HG03520 (cell line): ENCODE measurements around the gene P2RX6.
A peak's percentile ranks its signal among the peaks of the same experiment; 100 is the strongest.
"Not testable (repeated sequence)": the region's sequence is repeated elsewhere in the genome, so short reads cannot be mapped to it uniquely, and the experiment has no call there.

Experiments used
- ATAC-seq: cut with Tn5 transposase; IDR thresholded peaks from one replicate; pipeline ENCODE4 v1.9.1; 2021; ENCODE audit warnings: mild to moderate bottlenecking, moderate library complexity; ENCODE audit not compliant: unreplicated experiment

The P2RX6 gene

DNA sequence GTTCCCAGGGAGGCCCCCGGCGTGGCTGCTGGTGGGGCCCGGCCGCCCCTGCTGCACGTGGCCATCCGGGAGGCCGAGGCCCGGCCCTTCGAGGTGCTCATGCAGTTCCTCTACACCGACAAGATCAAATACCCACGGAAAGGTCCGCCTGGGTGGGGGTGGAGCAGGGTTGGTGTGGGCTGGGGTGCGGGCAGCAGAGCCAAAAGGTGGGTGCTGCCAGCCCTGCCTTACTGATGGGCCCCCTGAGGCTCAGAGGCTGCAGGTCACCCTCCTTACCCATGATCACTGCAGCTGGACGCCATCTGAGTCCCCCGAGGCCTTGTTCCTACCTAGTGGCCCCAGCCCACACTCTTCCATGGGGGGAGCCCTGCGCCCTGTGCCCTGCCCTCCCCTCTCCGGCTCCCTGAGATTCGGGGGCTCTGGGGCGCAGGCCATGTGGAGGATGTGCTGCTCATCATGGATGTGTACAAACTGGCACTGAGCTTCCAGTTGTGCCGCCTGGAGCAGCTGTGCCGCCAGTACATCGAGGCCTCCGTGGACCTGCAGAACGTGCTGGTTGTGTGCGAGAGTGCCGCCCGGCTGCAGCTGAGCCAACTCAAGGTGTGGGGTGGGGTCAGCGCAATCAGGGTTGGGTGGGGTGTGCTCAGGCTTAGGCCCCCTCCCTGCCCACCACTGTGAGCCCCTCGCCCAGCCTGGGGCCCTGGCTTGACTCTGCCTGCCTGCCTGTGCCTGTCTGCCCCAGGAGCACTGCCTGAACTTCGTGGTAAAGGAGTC, 20.6 kb upstream of the P2RX6 start:
- no peak for ATAC-seq

DNA sequence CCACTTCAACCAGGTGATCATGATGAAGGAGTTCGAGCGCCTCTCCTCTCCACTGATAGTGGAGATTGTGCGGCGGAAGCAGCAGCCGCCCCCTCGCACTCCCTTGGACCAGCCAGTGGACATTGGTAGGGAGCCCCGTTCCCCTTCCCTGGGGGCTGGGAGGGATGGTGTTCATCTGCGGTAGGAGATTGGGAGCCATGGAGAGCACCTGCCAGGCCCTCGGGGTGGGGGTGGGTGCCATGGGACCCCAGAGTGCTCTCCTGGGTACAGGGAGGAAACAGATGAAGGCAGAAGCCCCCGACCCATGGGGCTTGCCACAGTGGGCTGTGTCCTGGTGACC, 20.1 kb upstream of the P2RX6 start:
- ATAC-seq = no peak

DNA sequence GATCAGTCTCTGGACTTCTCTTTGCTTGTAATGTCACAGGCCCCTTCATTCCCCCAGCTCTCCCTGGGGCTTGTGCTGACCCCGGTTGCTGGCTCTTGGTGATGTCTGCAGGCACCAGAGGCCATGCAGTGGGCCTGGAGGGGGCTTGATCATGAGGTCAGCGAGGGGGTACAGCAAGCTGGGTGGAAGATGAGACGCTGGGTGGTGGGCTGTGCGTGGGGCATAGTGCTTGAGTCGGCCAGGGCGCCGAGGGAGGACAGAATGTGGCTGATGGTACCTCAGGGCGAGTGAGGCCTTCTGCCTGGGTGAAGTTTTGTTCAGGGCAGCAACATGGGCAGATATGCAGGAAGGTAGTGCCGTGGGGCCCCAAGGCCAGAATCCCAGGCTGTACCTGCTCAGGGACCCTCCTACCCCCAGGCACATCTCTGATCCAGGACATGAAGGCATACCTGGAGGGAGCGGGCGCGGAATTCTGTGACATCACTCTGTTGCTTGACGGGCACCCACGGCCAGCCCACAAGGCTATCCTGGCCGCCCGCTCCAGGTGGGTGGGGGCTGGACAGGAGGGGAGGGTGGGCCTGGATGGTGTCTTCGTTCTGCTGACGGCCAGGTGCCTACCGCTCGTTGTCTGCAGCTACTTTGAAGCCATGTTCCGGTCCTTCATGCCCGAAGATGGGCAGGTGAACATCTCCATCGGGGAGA, 19.5 kb upstream of the P2RX6 start:
- ATAC-seq = no peak

DNA sequence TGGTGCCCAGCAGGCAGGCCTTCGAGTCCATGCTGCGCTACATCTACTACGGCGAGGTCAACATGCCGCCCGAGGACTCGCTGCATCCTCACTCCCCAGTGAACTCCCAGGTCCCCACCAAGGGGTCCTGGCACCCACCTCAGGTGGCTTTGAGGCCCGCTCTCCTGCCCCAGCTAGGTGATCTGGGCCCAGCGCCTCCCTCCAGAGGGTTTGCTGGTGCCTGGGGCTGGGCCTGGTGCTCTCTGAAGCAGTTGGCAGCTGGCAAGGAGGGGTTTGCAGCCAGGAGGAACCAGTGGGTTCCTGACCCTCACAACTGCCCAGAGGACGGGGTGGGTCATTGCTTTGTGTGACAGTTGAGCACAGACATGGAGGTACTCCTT, 18.9 kb upstream of the P2RX6 start:
- ATAC-seq = no peak

DNA sequence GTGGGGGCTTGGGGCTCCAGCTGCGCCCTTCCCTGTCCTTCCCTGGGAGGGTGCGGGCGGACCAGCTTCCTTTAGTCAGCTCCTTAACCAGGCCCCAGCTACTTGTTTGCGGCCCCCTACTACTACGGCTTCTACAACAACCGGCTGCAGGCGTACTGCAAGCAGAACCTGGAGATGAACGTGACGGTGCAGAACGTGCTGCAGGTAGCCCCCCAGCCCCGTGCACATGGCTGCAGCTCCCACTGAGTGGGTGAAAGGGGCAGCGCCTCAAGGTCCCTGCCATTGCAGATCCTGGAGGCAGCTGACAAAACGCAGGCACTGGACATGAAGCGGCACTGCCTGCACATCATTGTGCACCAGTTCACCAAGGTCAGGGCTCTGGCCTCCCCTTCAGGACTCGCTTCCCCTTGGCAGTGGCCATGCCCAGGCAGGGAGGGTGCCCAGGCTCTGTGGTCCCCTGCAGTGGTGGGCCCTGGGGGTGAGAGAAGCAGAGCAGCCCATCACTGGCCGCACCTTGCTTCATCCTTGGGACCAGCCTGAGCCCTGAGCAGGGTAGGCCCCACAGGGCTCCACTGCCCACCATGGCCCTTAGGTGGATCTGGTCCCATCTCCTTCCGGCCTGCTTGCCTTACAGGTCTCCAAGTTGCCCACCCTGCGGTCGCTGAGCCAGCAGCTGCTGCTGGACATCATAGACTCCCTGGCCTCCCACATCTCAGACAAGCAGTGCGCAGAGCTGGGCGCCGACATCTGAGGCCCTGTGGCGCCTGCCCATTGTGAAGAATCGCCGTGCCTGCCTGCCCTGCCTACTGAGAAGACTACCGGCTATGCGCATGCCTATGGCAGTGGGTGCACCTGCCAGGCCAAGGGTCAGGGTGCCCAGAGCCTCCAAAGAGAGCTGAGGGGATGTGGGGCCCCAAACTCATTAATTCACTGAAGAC, 18.1 kb upstream of the P2RX6 start:
- no peak for ATAC-seq

DNA sequence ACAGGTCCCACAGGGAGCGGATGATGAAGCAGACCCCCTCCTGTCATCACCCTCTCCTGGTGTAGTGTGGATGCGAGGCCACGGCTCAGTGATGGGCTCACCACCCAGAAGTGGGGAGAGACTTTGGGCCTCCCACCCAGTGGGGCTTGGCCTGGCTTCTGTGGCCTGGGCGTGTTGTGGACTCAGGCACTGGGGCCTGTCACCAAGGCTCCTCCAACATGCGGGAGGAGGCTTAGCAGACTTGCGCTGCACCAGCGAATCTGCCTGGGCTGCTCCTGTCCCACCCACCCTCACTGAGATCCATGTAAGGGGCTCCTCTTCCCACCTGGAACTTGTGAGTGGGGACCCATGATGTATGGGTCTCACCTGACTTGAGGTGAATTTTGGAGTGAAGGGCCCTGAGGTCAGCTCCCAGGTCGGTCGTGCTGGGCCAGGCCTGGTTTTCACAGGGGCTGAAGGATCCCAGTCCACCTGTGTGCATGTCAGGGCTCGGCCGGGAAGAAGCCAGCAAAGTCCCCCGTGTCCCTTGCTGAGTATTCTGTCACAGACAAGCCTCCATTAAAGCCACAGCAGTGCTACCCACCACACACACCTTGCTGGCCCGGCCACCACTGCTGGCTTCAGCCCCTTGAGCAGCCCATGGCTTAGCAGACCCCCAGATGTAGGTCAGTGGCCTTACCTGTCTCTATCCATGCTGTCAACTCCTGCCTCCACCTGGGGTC, 17.3 kb upstream of the P2RX6 start:
- ATAC-seq = no peak

DNA sequence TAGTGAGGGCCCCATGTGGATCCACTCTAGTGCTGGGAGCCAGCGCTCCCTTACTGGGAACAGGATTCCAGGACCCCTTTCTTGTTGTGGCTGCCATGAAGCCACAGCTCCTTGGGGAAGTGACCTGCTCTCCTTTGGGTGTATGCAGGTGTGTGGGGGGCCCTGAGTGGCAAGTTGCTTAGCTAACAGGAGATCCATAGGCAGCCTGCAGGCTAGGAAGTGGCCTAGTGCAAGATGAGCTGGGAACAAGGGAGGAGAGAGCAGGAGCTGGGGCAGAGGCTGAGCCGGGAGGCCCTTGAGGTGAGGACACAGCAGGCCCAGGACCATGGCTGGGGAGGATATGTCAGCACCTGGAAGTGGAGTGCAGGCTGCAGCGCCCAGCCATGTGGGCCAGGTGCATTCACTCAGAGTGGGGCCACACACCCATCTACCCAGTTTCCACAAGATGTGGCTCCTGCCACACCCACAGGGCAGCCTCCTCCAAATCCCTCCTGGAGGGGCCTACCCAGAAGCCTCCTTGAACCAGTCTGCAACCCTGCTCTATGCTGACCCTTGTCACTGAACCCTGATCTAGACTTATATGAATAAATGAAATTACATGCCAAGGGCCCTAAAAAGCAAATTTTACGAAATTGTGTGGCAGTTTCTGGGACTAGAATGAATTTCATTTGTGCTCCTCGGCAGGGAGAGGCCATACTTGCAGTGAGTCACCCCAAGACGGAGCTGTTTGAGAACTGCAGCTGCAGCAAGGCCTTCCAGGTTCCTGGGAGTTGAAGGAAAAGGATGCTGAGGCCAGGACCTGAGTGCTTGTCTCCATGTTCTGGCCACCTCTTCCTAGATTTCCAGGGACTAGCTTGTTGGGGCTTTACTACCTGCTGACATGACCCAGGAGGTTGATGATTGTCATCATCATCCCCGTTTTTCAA, 16.3 kb upstream of the P2RX6 start:
- no peak for ATAC-seq

DNA sequence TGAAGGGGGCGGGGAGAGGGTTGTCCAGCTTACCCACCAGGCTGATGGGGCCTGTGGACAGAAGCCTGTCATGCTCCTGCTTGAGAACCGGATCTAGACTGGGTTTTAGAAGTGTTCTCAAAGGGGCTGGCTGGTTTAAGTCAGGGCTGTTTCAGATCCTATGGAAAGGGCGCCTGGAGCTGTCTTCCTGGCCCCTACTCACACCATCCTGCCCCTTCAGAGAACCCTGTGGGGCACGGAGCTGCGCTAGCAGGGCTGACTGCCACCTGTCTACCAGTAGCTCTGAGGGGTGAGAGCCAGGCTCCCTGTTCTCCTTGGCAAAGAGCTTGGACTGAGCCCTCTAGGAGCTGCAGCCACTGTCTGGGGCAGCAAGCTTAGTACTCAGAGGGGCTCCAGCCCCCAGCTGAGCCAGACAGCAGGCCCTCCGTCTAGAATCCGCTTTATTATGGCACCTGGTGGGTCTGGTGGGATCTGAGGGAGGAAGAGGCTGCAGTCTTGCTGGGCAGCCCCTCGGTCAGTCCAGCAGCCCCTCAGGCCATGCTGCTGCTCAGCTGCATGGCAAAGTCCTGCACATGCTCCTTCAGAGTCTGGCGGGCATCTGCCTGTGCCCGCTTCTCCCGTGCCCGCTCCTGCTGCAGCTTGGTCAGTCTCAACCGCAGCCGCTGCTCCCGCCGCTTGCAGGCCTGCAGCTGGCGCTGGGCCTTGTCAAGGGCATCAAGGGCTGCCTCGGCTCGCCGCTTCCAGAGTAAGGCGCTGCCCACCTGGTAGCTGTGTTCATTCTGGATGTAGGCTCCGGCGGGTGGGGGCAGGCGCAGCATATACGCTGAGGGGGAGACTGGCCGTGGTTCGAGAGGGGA, 15.4 kb upstream of the P2RX6 start:
- ATAC-seq = no peak

DNA sequence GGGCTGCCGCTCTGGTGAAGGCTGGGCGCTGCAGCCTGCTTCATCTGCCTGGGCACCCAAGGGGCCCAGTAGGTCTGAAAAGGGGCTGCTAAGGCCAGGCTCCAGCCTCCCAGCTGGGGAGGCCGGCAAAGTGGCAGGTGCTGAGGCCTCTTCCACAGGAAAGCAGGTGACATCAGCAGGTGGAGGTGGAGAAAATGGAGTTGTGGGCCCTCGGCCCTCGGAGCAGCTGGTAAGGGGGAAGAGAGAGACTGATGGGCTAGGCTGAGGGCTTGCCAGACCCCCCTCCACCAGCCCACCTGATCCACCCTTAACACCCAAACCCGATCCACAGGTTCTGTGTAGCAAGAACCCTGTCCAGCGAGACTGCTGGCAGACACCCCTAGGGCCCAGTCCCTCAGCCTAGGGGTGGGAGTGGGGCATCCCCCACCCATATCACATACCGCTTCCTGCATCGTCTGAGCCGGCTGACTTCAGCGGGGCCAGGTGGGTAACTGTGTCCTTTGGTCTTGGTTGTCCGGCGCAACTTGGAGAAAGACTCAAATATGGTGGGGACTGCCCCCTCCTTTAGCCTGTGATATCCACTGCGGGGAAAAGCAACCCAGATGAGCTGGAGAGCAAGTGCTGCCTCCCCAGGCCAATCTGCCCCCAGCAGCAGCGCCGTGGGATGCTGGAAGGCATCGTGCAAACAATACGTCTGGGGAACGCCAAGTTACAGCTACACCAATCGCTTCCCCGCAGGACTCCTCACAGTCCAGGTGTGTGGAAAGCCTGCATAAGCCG, 14.6 kb upstream of the P2RX6 start:
- no peak for ATAC-seq

DNA sequence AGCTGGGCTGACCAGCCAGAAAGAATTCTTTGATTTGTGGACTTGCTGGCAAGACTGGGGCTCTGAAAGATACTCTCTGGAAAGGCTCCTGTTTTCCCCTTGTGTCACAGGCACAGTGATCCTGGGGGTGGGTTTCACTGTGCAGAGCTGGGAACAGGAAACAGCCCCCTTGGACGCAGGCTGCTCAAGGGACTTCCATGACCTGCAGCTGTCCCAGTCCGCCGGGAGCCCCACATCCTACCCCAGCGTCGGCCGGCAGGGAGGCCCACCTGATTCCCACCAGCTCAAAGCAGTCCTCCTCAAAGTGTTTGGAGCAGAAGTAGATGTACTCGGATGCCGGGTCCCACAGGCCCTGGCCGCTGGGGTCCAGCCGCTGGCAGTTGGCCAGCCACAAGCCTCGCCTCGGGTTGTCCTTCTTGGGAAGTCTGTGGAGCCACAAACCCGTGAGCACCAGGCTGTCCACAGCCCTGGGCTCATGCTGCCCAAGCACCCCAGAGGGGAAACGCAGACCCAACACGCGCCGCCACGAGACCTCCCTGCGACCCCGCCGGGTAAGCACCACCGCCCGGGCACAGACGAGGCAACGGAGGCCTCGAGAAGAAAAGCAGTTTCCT, 13.9 kb upstream of the P2RX6 start:
- peak; percentile 7 for ATAC-seq

DNA sequence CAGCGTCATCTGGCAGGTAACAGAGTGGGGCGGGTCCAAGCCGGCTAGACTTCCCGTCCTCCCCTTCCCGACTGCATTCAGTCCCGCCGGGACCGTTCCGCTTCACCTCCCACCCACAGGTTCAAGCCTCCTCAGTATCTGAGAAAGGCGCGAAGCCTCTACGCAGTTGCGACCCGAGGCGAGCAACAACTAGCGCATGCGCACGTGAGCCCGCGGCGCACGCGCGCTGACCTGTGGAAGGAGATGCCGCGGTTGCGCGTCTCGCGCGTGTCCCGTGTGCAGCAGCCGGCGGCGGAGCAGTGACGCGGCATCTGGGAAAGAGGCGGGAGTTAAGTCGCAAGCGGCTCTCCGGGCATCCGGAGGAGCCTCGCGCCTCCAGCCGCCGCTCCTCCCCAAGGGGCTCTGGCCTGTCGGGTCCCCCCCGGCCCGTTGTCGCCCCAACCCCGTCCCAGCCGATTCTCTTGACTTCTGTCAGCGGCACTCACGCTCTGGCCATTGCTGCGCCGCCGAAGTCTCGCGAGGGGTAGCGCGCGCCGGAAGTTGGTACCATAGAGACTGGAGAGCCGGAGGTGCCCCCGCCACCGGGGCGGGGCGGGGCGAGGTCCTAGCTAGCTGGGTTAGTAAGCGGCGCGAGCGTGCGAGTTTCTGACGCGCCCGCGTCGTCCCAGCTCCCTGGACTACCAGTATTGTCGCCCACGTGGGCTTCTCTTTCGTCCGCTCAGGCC, 13.2 kb upstream of the P2RX6 start, which contains the start of gene THAP7:
Gene THAP7, minus strand, starts transcription at position 518 of the 725 bp plus-strand sequence. Its CDS starts 207 bp downstream, at position 311.
- ATAC-seq = peak; percentile 80

DNA sequence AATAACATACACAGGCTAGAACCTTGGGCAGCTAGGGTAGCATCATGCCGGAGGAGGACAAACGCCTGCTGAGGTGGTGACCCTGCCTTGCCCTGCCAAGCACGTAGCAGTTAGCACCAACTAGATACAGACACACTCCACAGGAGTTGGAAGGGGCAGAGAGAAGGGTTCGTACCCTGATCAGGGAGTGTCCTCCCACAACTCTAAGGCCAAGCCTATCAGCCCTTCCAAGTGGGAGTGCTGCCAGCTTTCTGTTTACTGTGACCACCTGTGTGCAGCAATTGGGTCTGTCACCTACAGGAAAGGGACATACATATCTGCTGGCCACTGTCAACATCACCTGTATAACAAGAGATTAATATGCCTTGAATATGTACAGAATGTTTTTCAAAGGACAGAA, 11.2 kb upstream of the P2RX6 start:
- no peak for ATAC-seq

DNA sequence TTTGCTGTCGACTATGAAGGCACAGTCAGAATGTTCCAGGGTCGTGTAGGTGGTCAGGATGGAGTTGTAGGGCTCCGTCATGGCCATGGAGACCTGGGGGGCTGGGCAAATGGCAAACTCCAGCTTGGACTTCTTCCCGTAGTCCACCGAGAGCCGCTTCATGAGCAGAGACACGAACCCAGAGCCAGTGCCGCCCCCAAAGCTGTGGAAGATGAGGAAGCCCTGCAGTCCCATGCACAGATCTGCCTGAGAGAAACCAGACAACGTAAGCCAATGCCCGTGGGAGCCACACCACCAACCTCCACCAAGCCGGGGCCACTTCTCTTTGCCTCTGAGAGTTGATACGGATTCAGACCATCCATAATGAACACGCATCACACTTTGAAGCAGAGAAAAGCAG, 5.8 kb upstream of the P2RX6 start:
- ATAC-seq = not testable (repeated sequence)

DNA sequence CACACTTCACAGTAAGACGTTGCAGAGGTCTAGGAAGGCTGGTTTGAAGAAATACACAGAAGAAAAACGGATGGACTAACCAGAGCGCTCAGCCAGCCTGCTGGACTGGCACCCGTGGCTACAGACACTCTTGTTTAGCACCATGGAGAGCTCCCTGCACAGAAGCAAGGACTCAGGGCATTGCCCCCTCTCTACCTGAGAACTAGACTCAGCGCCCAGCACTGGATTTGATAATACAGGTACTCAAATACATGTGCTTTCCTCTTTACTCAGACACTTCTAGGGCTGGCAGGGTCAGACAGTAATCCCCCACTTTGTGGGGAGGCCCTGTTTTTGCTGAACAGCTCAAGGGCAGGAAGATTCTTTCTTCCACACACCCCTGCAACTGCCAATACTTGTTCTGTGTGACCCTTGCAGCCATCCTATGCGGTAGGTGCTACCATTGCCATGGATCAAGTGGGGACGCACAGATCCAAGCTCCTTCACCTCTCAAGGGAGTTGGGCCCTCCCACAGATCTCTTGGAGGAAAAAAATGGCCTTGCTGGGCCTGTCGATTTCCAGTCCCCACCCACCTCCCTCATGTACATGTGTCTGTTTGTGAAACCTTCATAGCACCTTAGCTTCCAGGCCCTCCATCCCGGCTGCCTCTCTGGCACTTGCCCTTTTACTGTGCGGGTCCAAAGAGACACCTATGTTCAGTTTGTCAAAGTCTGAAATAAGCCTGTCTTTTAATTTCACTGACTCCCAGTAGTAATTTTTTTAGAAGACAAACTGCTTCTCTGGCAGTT, 5.1 kb upstream of the P2RX6 start:
- ATAC-seq = no peak

DNA sequence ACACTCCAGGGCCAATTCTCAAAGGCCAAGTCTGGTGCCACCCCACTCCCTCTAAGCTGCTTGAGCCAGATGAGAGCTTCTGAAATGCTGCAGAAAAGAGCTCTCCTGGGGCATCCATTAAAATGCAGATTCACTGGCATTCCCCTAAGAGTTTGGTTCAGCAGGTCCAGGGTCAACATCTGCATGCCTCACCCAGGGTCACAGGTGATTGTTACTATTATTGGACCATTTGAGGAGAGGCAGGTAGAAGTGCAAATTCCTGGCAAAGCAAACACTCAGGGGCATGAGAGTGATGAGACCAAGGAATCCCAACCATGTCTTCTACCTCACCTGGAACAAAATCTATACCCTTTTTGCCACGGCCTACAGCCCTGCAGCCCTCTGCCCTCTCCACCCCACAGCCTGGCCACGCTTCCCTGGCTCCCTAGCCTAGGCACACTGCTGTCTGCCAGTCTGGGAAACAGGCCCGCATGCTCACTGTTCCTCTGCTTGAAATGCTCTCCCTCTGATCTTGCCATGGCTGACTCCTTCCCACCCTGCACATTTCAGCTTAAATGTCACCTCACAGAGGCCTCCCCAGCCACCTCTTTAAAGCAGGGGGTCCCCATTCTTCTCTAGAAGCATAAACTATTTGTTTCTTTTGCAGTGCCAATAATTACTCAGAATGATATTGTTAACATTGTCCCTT, 4.4 kb upstream of the P2RX6 start:
- ATAC-seq = no peak
